GM12873 (cell line): ENCODE measurements around the gene TBC1D5.
A peak's percentile ranks its signal among the peaks of the same experiment; 100 is the strongest.

Experiments
- CTCF ChIP-seq: IDR thresholded peaks from 2 replicates; pipeline ENCODE4 v1.5.1; 2012; ENCODE audit warnings: low read depth, mild to moderate bottlenecking, moderate library complexity, low read length, control low read depth; ENCODE audit not compliant: insufficient read depth; ENCODE audit errors: missing control alignments

Gene TBC1D5

DNA sequence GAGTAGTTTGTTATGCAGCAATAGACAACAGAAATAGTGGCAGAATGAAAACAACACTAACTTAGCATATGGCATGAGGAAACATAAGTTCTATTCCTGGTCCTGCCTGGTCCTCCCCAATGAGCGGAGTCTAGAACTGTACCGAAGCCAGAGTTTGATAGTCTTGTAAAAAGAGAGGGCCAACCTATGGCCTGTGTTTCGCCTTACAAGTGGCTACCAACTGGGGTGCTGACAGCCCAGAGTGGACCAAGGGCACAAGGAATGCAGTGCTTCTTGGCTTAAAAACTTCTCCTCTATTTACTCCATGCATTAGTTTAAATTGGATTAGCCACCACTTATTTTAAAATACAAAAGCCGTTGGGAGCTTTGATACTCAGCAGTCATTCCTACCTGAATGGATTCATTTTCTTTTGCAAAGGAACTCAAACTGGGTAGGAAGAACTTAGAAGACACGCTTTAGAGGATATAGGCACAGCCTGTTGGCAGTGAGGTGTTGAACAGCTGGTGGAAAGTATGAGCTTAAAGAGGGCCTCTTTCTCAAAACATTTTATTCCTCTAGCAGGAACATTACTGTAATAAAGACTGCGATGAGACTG lies 554.7 kb downstream of the TBC1D5 start:
- TF ChIP-seq CTCF = no peak

DNA sequence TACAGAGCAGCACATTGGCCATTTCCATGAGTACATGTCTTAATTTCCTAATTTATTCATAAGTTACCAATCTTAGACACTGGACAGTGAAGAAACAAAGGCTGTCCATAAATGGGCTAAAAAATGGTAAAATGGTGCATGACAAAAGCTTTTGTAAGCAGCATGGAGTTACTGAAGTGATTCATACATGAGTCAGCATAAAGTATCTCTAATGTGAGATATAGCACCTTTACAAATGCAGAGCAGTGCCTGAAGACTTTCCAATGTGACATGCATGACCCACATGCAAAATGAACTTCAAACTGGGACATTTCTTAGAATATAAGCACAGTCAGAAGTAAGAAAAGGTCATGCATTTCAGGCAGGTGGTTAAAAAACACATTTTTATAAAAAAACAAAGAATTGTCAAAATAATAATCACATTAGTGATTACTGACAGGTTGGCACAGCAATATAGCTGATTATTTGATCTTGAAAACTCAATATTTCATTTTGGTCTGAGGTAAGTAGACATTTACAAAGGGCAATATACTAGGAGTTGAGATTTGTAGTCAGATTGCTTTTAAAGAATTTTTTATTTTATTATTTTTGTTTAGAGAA lies 558.4 kb downstream of the TBC1D5 start:
- TF ChIP-seq CTCF = no peak

GRCh38 chr3:17182166-17182565 lies 560.3 kb downstream of the TBC1D5 start:
- TF ChIP-seq CTCF = no peak

DNA sequence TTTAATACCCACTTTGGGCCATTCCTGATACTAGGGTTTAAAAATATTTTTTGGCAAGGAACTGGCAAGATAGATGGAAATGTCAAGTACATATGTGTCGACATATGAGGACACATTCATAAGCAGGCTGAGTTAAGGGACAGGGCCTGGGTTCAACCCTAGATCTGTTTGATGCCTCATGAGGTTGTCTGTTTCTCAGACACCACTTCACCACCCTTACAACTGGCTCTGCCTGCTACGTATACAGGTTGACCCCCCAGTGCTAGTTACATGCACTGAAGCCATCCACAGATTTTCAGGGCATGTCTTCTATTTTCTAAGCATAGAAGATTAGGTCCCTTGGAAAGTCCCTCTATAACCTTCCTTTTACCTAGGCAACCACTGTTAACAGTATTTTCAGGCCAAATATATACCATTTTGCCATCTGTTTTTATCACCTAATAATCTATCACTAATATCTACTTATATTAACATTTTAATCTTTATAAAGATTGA lies 561.0 kb downstream of the TBC1D5 start:
- no peak for TF ChIP-seq CTCF

GRCh38 chr3:17179381-17180205 lies 562.8 kb downstream of the TBC1D5 start:
- TF ChIP-seq CTCF = no peak

DNA sequence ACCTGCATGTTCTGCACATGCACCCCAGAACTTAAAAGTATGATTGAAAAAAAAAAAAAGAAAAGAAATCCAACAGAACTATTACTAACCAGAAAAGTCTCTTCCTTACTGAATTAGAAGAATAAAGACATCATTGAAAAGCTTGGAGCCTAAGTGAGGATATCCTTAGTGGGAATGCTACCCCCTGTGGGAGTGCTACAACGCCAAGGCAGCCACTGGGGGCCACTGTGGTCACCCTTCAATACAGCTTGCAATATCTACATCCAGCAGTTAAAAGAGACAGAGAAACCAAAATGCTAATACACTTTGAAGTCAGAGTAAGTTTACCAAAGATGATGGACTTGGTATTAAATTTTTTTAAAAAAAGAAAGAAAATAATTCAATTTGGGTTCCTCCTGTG lies 565.7 kb downstream of the TBC1D5 start:
- peak; percentile 9 for TF ChIP-seq CTCF

- TF ChIP-seq CTCF = no peak
Observed at GRCh38 chr3:17175187-17175807, 567.1 kb downstream of the TBC1D5 start.
